Muscle layer of duodenum (tissue), 2 donors: ENCODE data around the gene TTC7B.

Experiments used
- H3K27ac ChIP-seq: one replicate; pipeline ENCODE4 v1.7.0; 2013; ENCODE audit warnings: mild to moderate bottlenecking, low read length
- H3K27me3 ChIP-seq: one replicate; pipeline ENCODE4 v1.7.0; 2013; ENCODE audit warnings: low read depth, mild to moderate bottlenecking, control low read depth, low read length
- H3K36me3 ChIP-seq, 2 donors: one replicate each; pipeline ENCODE4 v1.7.0; 2013; ENCODE audit warnings: low read length in 2 of 2, control low read depth in 1 of 2, mild to moderate bottlenecking in 1 of 2; ENCODE audit not compliant: insufficient read depth in 2 of 2, control insufficient read depth in 1 of 2
- H3K4me1 ChIP-seq, 2 donors: one replicate each; pipeline ENCODE4 v1.7.0; 2013; ENCODE audit warnings: low read length in 2 of 2, mild to moderate bottlenecking in 2 of 2, control low read depth in 1 of 2, moderate library complexity in 1 of 2; ENCODE audit not compliant: insufficient read depth in 2 of 2, control insufficient read depth in 1 of 2
- H3K4me3 ChIP-seq, 2 donors: one replicate each; pipeline ENCODE4 v1.7.0; 2013; ENCODE audit warnings: low read length in 2 of 2, low read depth in 1 of 2, mild to moderate bottlenecking in 1 of 2
- H3K9me3 ChIP-seq, 2 donors: one replicate each; pipeline ENCODE4 v1.7.0; 2013; ENCODE audit warnings: low read length in 2 of 2, control low read depth in 1 of 2, mild to moderate bottlenecking in 1 of 2; ENCODE audit not compliant: control insufficient read depth in 1 of 2
- donor health status: healthy.

Gene TTC7B

GRCh38 chr14:90508036-90508435, 308.2 kb downstream of the TTC7B start:
- no peak overlapping the region for H3K4me3 ChIP-seq
- H3K9me3 ChIP-seq, result no peaks in the 10 kb centered on the region
- H3K4me1 ChIP-seq, result peaks cover 7 to 18% of the 10 kb centered on the region in 2 donors
- no peaks in the 10 kb centered on the region for H3K27me3 ChIP-seq
- no peaks in the 10 kb centered on the region for H3K36me3 ChIP-seq
- H3K27ac ChIP-seq, result no peak overlapping the region

GRCh38 chr14:90507428-90507827, 308.8 kb downstream of the TTC7B start:
- H3K27ac ChIP-seq, result no peak overlapping the region
- no peaks in the 10 kb centered on the region for H3K27me3 ChIP-seq
- H3K36me3 ChIP-seq, result no peaks in the 10 kb centered on the region
- no peak overlapping the region for H3K4me3 ChIP-seq
- H3K4me1 ChIP-seq, result peaks cover 3 to 13% of the 10 kb centered on the region in 2 donors
- H3K9me3 ChIP-seq, result no peaks in the 10 kb centered on the region

GRCh38 chr14:90506748-90507147, 309.5 kb downstream of the TTC7B start:
- Histone ChIP-seq H3K27ac (no peak overlapping the region), H3K4me3 (no peak overlapping the region), H3K9me3 (no peaks in the 10 kb centered on the region), H3K4me1 (peaks cover 3 to 13% of the 10 kb centered on the region in 2 donors), H3K27me3 (no peaks in the 10 kb centered on the region), H3K36me3 (no peaks in the 10 kb centered on the region)

- Histone ChIP-seq H3K27me3 (no peaks in the 10 kb centered on the region), H3K9me3 (no peaks in the 10 kb centered on the region), H3K4me3 (no peak overlapping the region), H3K36me3 (no peaks in the 10 kb centered on the region), H3K4me1 (peaks cover 3 to 9% of the 10 kb centered on the region in 2 donors), H3K27ac (no peak overlapping the region)
Measured at GRCh38 chr14:90505531-90505930, 310.7 kb downstream of the TTC7B start.

GRCh38 chr14:90504643-90505042, 311.6 kb downstream of the TTC7B start:
- no peak overlapping the region for H3K4me3 ChIP-seq

GRCh38 chr14:90503582-90503981, 312.6 kb downstream of the TTC7B start:
- H3K4me3 ChIP-seq, result no peak overlapping the region
- H3K9me3 ChIP-seq, result no peaks in the 10 kb centered on the region
- no peaks in the 10 kb centered on the region for H3K36me3 ChIP-seq
- no peak overlapping the region for H3K27ac ChIP-seq
- H3K4me1 ChIP-seq, result no peaks in the 10 kb centered on the region
- H3K27me3 ChIP-seq, result no peaks in the 10 kb centered on the region

More at GRCh38 chr14:90504643-90505042, 311.6 kb downstream of the TTC7B start:
- no peak overlapping the region for H3K27ac ChIP-seq
- no peaks in the 10 kb centered on the region for H3K27me3 ChIP-seq
- no peaks in the 10 kb centered on the region for H3K36me3 ChIP-seq
- H3K9me3 ChIP-seq, result no peaks in the 10 kb centered on the region
- peaks cover 0 to 5% of the 10 kb centered on the region in 2 donors for H3K4me1 ChIP-seq

- Histone ChIP-seq H3K4me1 (no peaks in the 10 kb centered on the region), H3K9me3 (no peaks in the 10 kb centered on the region), H3K4me3 (no peak overlapping the region), H3K27ac (no peak overlapping the region), H3K36me3 (no peaks in the 10 kb centered on the region), H3K27me3 (no peaks in the 10 kb centered on the region)
Measured at GRCh38 chr14:90502760-90503159, 313.5 kb downstream of the TTC7B start.

GRCh38 chr14:90500665-90501370, 315.4 kb downstream of the TTC7B start:
- Histone ChIP-seq H3K4me3 (no peak overlapping the region), H3K4me1 (no peaks in the 10 kb centered on the region), H3K27me3 (no peaks in the 10 kb centered on the region), H3K27ac (no peak overlapping the region), H3K36me3 (no peaks in the 10 kb centered on the region), H3K9me3 (no peaks in the 10 kb centered on the region)

GRCh38 chr14:90499908-90500664, 316.1 kb downstream of the TTC7B start:
- no peaks in the 10 kb centered on the region for H3K4me1 ChIP-seq
- H3K4me3 ChIP-seq, result no peak overlapping the region
- H3K9me3 ChIP-seq, result no peaks in the 10 kb centered on the region
- no peaks in the 10 kb centered on the region for H3K27me3 ChIP-seq
- H3K27ac ChIP-seq, result no peak overlapping the region
- no peaks in the 10 kb centered on the region for H3K36me3 ChIP-seq

GRCh38 chr14:90499121-90499520, 317.1 kb downstream of the TTC7B start:
- Histone ChIP-seq H3K9me3 (no peaks in the 10 kb centered on the region), H3K27ac (no peak overlapping the region), H3K4me3 (no peak overlapping the region), H3K4me1 (no peaks in the 10 kb centered on the region), H3K36me3 (no peaks in the 10 kb centered on the region), H3K27me3 (no peaks in the 10 kb centered on the region)

GRCh38 chr14:90498198-90498597, 318.0 kb downstream of the TTC7B start:
- no peaks in the 10 kb centered on the region for H3K36me3 ChIP-seq
- H3K9me3 ChIP-seq, result no peaks in the 10 kb centered on the region
- H3K4me3 ChIP-seq, result no peak overlapping the region
- H3K27me3 ChIP-seq, result no peaks in the 10 kb centered on the region
- H3K4me1 ChIP-seq, result no peaks in the 10 kb centered on the region
- H3K27ac ChIP-seq, result no peak overlapping the region
